ENCODE measurements around the gene ABHD16A.

Gene ABHD16A

GRCh38 chr6:31639449-31639861, 63.7 kb downstream of the ABHD16A start:
- DNase-seq (ENCODE audit: low spot score): peak; percentile 77

- DNase-seq (ENCODE audit: low spot score): no peak
Observed at GRCh38 chr6:31639043-31639442, 64.1 kb downstream of the ABHD16A start.
